Measurements from ENCODE around the gene TRABD. TPM values are rescaled to one million over a fixed set of nuclear protein-coding genes. Genes with fewer than 3 reads are reported as not detected.

The TRABD gene
- total RNA-seq, 4 donors from 2014 or later = 18.3 to 43.1 (median 28.4) TPM

DNA sequence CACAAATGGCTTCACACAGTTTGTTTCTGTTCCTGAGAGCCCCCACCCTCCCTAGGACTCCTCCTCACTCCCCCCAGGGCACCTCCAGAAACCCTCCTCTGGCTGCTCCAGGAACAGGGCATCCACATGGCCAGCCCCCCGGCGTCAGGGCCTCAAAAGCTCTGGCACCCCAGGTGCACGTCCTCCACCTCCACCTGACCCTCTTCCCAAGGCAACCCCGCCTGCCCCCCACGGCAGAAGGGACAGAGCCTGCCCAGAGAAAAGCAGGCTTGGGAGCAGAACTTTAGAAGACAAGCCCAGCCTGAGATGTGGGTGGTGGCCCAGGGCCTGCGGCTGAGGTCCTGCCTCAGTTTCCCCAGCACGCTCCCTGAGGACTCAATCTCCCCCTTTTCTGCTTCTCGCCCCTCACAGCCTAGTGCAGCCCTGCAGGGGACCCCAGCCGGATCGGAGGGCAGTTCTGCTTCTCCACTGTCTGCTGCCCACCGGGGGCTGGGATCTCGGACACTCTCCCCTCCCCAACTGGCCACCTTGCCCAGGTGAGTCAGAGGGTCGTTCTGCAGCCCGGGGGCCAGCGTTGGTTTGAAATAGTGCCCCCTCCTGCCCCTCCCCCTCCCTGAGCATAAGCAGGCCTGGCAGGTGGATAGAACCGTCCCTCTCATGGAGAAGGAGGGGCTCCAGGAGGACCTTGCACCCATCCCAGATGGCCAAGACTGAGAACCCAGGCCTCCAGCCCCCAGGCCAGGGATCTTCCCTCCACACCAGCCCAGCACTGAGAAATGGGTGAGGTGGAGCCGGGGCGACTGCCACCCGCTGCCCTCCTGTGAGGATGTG lies 2.4 kb upstream of the TRABD start:
- ATAC-seq (ENCODE audit: low FRiP score) = no peak
- no peak for DNase-seq (ENCODE audit: low spot score)
- TF ChIP-seq, protein P1, sequence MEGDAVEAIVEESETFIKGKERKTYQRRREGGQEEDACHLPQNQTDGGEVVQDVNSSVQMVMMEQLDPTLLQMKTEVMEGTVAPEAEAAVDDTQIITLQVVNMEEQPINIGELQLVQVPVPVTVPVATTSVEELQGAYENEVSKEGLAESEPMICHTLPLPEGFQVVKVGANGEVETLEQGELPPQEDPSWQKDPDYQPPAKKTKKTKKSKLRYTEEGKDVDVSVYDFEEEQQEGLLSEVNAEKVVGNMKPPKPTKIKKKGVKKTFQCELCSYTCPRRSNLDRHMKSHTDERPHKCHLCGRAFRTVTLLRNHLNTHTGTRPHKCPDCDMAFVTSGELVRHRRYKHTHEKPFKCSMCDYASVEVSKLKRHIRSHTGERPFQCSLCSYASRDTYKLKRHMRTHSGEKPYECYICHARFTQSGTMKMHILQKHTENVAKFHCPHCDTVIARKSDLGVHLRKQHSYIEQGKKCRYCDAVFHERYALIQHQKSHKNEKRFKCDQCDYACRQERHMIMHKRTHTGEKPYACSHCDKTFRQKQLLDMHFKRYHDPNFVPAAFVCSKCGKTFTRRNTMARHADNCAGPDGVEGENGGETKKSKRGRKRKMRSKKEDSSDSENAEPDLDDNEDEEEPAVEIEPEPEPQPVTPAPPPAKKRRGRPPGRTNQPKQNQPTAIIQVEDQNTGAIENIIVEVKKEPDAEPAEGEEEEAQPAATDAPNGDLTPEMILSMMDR (IDR thresholded peaks at IDR 0.05) = no peak

DNA sequence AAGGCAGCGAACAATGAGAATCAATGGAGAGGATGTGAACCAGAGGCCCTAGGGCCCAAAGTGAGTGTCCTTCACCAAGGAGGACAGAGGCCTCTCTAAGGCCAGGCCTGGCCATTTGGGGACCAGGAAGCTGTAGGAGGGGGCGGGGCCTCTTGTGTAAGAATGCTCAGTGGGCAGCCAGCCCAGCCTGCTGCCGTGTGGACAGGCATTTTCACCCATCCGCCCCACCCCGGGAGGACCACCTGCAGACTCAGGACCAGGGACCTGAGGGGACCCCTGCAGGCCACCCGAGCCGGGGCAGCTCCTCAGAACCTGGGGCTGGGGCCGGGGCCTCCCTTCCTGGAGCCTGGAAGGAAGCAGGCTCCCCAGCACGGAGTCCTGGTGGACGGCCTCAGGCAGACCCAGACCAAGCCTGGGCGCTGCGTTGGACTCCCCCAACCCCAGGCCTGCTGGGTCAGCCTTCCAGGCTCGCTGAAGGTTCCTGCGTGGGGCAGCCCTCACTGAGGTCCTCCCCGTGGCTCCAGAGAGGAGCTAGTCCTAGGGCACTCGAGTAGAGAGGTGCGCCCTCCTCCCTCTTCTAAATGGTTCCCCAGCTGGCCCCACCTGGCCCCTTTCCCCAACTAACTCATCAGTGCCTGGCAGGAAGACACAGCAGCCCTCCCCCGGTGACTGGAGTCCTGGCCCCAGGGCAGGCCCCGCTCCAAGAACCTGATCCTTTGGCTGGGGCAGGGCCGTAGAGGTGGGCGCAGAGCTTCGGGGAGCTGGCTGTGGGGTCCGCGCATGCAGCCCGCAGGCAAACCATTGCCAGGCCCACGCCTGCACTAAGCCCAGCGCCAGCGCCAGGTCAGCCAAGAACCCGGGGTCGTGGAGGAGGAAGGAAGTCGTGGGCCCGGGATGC lies 1.5 kb upstream of the TRABD start:
- TF ChIP-seq, protein P1 (IDR thresholded peaks at IDR 0.05) = no peak
- DNase-seq (ENCODE audit: low spot score) (no peak), ATAC-seq (ENCODE audit: low FRiP score) (peak; percentile 5)

DNA sequence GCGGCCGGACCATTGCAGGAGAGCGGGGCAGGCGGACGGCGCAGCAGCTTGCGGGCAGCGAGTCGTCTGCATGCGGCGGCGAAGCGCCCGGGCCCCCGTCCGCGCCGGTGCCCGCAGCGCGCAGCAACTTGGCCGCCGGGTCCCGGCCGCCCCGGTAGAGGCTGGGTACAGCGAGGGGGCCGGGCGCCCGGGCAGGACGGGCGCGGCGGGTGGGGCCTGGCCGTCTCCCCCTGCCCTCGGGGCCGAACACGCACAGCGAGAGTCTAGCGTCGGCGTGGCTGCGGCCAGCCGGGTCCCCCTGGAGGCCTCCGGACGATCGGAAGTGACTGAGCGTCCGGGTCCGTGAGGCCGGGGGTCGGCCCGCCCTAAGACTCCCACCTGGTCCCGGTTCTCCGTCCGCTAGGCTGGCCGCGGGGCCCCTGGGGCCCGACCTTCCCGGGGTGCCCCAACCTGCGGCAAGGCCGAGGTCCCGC lies 775 bp upstream of the TRABD start:
- DNase-seq (ENCODE audit: low spot score) (no peak), ATAC-seq (ENCODE audit: low FRiP score) (no peak)
- TF ChIP-seq, protein P1 (IDR thresholded peaks at IDR 0.05) = no peak

DNA sequence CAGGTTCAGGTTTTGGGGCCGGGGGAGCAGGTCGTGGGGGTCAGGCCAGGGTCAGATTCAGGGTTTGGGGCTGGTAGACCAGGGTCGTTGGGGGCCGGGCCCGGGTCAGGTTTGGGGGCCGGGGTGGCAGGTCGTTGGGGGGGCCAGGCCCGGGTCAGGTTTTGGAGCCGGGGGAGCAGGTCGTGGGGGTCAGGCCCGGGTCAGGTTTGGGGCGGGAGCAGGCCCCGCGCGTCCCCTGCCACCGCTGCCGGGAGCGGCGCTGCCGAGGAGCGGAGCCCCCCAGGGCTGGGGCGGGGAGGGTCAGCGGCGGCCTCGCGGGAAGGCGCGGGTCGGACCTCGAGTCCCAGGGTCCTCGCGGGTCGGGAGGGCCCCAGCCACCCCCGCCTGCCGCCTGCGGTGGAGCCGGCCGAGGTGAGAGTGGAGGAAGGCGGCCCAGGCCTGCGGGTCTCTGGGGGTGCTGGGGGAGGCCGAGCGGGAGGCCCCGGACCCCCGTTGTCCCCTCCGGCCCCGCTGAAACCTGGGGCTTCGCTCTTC lies 535 bp downstream of the TRABD start:
- no peak for DNase-seq (ENCODE audit: low spot score)
- TF ChIP-seq, protein P1 (IDR thresholded peaks at IDR 0.05) = no peak
- no peak for ATAC-seq (ENCODE audit: low FRiP score)

DNA sequence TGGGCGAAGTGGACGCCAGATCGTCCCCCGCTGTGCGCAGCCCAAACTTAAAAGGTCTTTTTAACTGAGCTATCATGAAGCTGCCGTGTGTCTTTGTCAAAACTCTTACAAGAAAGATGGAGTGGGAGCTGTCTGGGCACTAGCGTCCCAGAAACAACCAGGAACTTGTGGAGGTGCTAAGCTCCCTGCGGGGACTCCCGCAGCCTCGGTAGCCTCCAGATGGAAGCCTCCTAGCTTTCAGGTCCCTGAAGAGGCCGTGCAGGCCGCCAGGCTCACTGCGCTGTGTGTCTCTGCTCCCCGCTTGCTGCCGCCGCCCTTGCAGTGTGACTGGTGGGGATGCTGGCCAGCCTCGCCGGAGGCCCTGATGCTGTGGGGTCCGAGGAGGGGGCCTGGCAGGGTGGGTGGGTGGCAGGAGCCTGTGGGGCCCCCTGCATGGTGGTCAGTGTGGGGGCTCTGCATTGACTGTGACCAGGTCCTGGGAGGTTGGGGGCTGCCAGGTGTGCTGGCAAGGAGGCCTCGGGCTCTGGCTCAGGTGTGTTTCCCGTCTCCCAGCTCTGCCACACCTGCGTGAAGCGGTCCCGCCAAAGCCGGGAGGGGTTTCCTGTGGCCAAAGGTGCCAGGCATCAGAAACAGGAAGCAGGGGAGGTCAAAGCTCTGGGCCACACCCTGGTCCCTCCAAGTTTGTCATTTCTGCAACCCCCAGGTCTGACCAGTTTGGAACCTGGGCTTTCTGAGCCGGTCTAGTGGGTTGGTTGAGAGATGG lies 1.2 kb downstream of the TRABD start:
- ATAC-seq (ENCODE audit: low FRiP score) (no peak), DNase-seq (ENCODE audit: low spot score) (no peak)
- TF ChIP-seq, protein P1 (IDR thresholded peaks at IDR 0.05) = no peak

DNA sequence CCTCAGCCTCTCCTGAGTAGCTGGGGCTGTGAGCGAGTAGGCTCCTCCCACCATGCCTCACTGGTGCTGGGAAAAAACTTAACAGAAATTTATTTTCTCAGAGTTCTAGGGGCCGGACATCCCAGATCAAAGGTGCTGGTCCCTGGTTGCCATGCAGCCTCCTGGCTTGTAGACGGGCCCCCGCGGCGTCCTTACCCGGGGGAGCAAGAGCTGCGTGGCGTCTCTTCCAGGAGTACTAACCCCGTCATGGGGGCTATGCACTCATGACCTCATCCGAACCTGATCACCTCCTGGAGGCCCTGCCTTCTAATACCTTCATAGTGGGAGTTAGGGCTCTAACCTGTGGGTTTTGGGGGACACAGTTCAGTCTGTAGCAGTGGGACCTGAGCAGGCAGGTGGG lies 2.6 kb downstream of the TRABD start:
- TF ChIP-seq, protein P1 (IDR thresholded peaks at IDR 0.05) = no peak
- no peak for ATAC-seq (ENCODE audit: low FRiP score)
- no peak for DNase-seq (ENCODE audit: low spot score)

Measured in omental fat pad (tissue), 4 donors.